ENCODE data around the gene VPREB3.

Gene VPREB3

GRCh38 chr22:23782703-23783102 lies 28.5 kb upstream of the VPREB3 start:
- DNase-seq (ENCODE audit: low spot score) = no peak

GRCh38 chr22:23782252-23782651 lies 28.0 kb upstream of the VPREB3 start:
- DNase-seq (ENCODE audit: low spot score) = no peak

- DNase-seq (ENCODE audit: low spot score) = no peak
Observed at GRCh38 chr22:23781511-23782183, 27.4 kb upstream of the VPREB3 start.

GRCh38 chr22:23781065-23781464 lies 26.8 kb upstream of the VPREB3 start:
- DNase-seq (ENCODE audit: low spot score) = no peak

GRCh38 chr22:23780146-23780748 lies 26.0 kb upstream of the VPREB3 start:
- no peak for DNase-seq (ENCODE audit: low spot score)

GRCh38 chr22:23779731-23780130 lies 25.5 kb upstream of the VPREB3 start:
- no peak for DNase-seq (ENCODE audit: low spot score)

GRCh38 chr22:23779083-23779482 lies 24.9 kb upstream of the VPREB3 start:
- no peak for DNase-seq (ENCODE audit: low spot score)

- DNase-seq (ENCODE audit: low spot score) = no peak
Observed at GRCh38 chr22:23778577-23778900, 24.3 kb upstream of the VPREB3 start.

GRCh38 chr22:23777776-23778576 lies 23.8 kb upstream of the VPREB3 start:
- DNase-seq (ENCODE audit: low spot score) = no peak

- DNase-seq (ENCODE audit: low spot score) = no peak
Observed at GRCh38 chr22:23775779-23776375, 21.7 kb upstream of the VPREB3 start.

- no peak for DNase-seq (ENCODE audit: low spot score)
Observed at GRCh38 chr22:23774922-23775436, 20.8 kb upstream of the VPREB3 start.

GRCh38 chr22:23774114-23774921 lies 20.1 kb upstream of the VPREB3 start:
- no peak for DNase-seq (ENCODE audit: low spot score)

- no peak for DNase-seq (ENCODE audit: low spot score)
Observed at GRCh38 chr22:23773483-23774113, 19.4 kb upstream of the VPREB3 start.

- no peak for DNase-seq (ENCODE audit: low spot score)
Observed at GRCh38 chr22:23772649-23773473, 18.6 kb upstream of the VPREB3 start, which contains the start of gene MMP11. TSS of gene MMP11 (plus strand) at chr22:23772849. CDS start at chr22:23772871, 22 bp downstream.

- DNase-seq (ENCODE audit: low spot score) = no peak
Observed at GRCh38 chr22:23772315-23772648, 18.1 kb upstream of the VPREB3 start.

GRCh38 chr22:23769321-23769965 lies 15.2 kb upstream of the VPREB3 start:
- DNase-seq (ENCODE audit: low spot score) = no peak

- peak; percentile 57 for DNase-seq (ENCODE audit: low spot score)
Observed at GRCh38 chr22:23767673-23768548, 13.7 kb upstream of the VPREB3 start, which contains the start of gene CHCHD10. TSS of gene CHCHD10 (minus strand) at chr22:23767972. CDS start at chr22:23767874, 98 bp downstream.

GRCh38 chr22:23767303-23767672 lies 13.1 kb upstream of the VPREB3 start:
- DNase-seq (ENCODE audit: low spot score) = no peak
